ENCODE data around the gene CDA. TPM values are rescaled to one million over a fixed set of nuclear protein-coding genes. Genes with fewer than 3 reads are reported as not detected.

CDA gene
- total and polyA plus RNA-seq, 2 of the 8 experiments (the other 6 are each of a cell fraction or from before 2014, with no cell fraction given): 4.4 to 11.3 TPM

DNA sequence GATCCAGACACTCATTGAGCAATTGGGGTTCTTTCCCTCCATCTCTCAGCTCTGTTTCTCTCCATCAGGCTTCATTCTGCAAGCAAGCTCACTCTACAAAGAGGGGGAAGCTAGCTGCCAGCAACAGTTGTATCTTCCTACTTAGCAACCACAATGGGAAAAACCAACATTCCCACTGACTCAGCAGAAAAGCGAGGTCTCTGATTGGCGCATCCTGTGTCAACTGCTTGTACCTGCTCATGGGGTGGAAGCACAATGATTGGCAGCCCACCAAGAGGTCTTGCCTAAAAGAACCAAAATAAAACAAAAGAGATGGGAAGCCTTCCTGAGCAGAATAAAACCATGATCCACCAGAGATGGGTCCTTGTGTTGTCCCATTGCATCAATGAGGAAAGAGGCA is 4.0 kb upstream of the CDA start:
- Histone ChIP-seq H2AFZ (ENCODE audit: low read length) (no peak overlapping the region), H3K36me3 (ENCODE audit: control insufficient read depth in 2 of 4, insufficient read depth in 4 of 4, low read length in 3 of 4) (no peaks in the 10 kb centered on the region), H3K14ac (ENCODE audit: insufficient read length) (no peak overlapping the region), H2AK5ac (ENCODE audit: low read depth, low read length) (0 out of 2 replicates have a peak overlapping the region, but pooled peaks have one; percentile 7), H3K27ac (ENCODE audit: low read depth, low read length) (no peak overlapping the region), H4K5ac (ENCODE audit: insufficient read length, low read depth, low read length) (no peak overlapping the region), H3K56ac (replicated peaks; ENCODE audit: insufficient read length, low read depth, low read length) (no peak overlapping the region), H3K4me1 (replicated peaks in 1 of 4; ENCODE audit: control insufficient read depth in 3 of 4, insufficient read depth in 4 of 4, low read length in 3 of 4) (peaks cover 0 to 15% (median 8%) of the 10 kb centered on the region in 4 experiments; a peak in 4 of 7 replicates), H3K9ac (replicated peaks in 1 of 4; ENCODE audit: extremely low read depth in 1 of 4, low read depth in 3 of 4, low read length in 3 of 4) (no peak overlapping the region), H2BK15ac (ENCODE audit: low read length) (no peak overlapping the region), H3K4me3 (ENCODE audit: extremely low read depth in 1 of 4, insufficient read depth in 2 of 4, low read depth in 3 of 4, low read length in 4 of 4) (no peak overlapping the region), H3K9me3 (ENCODE audit: insufficient read depth in 2 of 2, low read depth in 1 of 2, low read length in 1 of 2) (no peaks in the 10 kb centered on the region), H2BK20ac (ENCODE audit: low read length) (0 out of 2 replicates have a peak overlapping the region, but pooled peaks have one; percentile 40), H2BK5ac (ENCODE audit: low read depth, low read length) (no peak overlapping the region), H2BK12ac (ENCODE audit: low read depth, low read length) (no peak overlapping the region), H3K4me2 (ENCODE audit: insufficient read depth in 1 of 2, low read depth in 2 of 2, low read length in 2 of 2) (no peak overlapping the region), H3K79me1 (ENCODE audit: low read depth, low read length) (no peaks in the 10 kb centered on the region), H2BK120ac (replicated peaks; ENCODE audit: low read depth, low read length) (no peak overlapping the region), H4K20me1 (replicated peaks in 1 of 2; ENCODE audit: control insufficient read depth in 1 of 2, insufficient read depth in 2 of 2, low read length in 2 of 2) (no peaks in the 10 kb centered on the region), H3K18ac (ENCODE audit: extremely low read depth, low read length) (no peak overlapping the region), H4K91ac (replicated peaks; ENCODE audit: insufficient read length, low read length) (no peak overlapping the region), H3K23me2 (ENCODE audit: low read depth, low read length) (no peaks in the 10 kb centered on the region), H3K23ac (ENCODE audit: insufficient read length) (no peak overlapping the region), H4K8ac (ENCODE audit: extremely low read depth, insufficient read depth, low read length) (no peak overlapping the region), H3K4ac (replicated peaks; ENCODE audit: insufficient read length, low read depth, low read length) (no peak overlapping the region), H3K79me2 (ENCODE audit: control insufficient read depth in 1 of 2, insufficient read depth in 2 of 2, low read length in 2 of 2) (no peaks in the 10 kb centered on the region), H3K27me3 (replicated peaks in 1 of 4; ENCODE audit: control insufficient read depth in 3 of 4, extremely low read depth in 1 of 4, insufficient read depth in 3 of 4, low read length in 3 of 4) (no peaks in the 10 kb centered on the region)
- 93% methylated on average over 2 of the region's 2 CpGs; no CpG with 5 or more reads in 1 of the 2 experiments for WGBS, 2 experiments (ENCODE audit: extremely low coverage in 1 of 2, insufficient coverage in 1 of 2, insufficient read length in 1 of 2, insufficient replicate concordance in 2 of 2, low coverage in 1 of 2, low lambda C conversion rate in 2 of 2, missing lambda C conversion rate in 1 of 2)
- ChIA-PET POLR2A (ENCODE audit: partially characterized antibody) (no interaction called here), CTCF (ENCODE audit: partially characterized antibody) (interaction anchor here (0.7 to 3.1 kb wide), 4 partner anchors 9 to 660 kb away, joined by 3 to 13 read pairs (median 8); partner anchors contain the start of gene PINK1)
- no peak for FAIRE-seq
- TF ChIP-seq NRF1 (IDR thresholded peaks at IDR 0.05; ENCODE audit: low read depth, low read length): no peak
- peak; percentile 92 for TF ChIP-seq MAFK (IDR thresholded peaks at IDR 0.05; ENCODE audit: low read depth, low read length)
- TF ChIP-seq RNF2 (IDR thresholded peaks at IDR 0.05; ENCODE audit: borderline replicate concordance, low read depth, low read length, missing control alignments, poor library complexity, severe bottlenecking): no peak
- TF ChIP-seq BCL11A (IDR thresholded peaks at IDR 0.05; ENCODE audit: low read depth in 2 of 2, low read length in 2 of 2): no peak
- TF ChIP-seq BACH1 (IDR thresholded peaks at IDR 0.05; ENCODE audit: low read length): peak; percentile 90
- DNase-seq (ENCODE audit: low read depth in 1 of 2, low spot score in 2 of 2): no peak

Data from H1 (cell line).